PC-3 (cell line): ENCODE data around the gene ZC3H14. TPM values are rescaled to one million over a fixed set of nuclear protein-coding genes. Genes with fewer than 3 reads are reported as not detected.

ENCODE experiments used
- ATAC-seq: fragments of 200-7000 bp; cut with Tn5 transposase; 2 replicates; pipeline ENCODE4 v1.9.1; 2020; ENCODE audit warnings: mild to moderate bottlenecking, moderate library complexity
- BruUV-seq: library from RNA; stranded (reverse); fragments of 400-500 nt; replicated peaks from 2 replicates; lab custom pipeline; 2021; lab: Mats Ljungman, UMichigan
- CTCF ChIA-PET: fragments of 300-600 bp; sonication (Branson Sonifier 250); formaldehyde crosslinking; loops from one replicate; lab custom pipeline; 2022; ENCODE audit warnings: antibody characterized with exemption; lab: Charles Lee
- POLR2A ChIA-PET: fragments of 300-600 bp; sonication (Branson Sonifier 250); formaldehyde crosslinking; loops from one replicate; lab custom pipeline; 2022; ENCODE audit warnings: antibody characterized with exemption; ENCODE audit not compliant: unreplicated experiment; lab: Charles Lee
- DNase-seq: peaks from one replicate; pipeline ENCODE4 v3.0.0-alpha.2; 2015
- H2AFZ ChIP-seq: fragments of 300-600 bp; sonication (generic); 2 replicates; pipeline ENCODE4 v1.6.0; 2016; ENCODE audit warnings: antibody characterized with exemption, low read length
- H3F3A ChIP-seq: fragments of 300-600 bp; sonication (generic); one replicate; pipeline ENCODE4 v1.6.0; 2017; ENCODE audit warnings: antibody characterized with exemption, low read length, control low read depth, mild to moderate bottlenecking; ENCODE audit not compliant: unreplicated experiment
- H3K27ac ChIP-seq: fragments of 300-600 bp; sonication (generic); 2 replicates; pipeline ENCODE4 v1.5.1; 2016; ENCODE audit warnings: mild to moderate bottlenecking, low read length
- H3K27me3 ChIP-seq: fragments of 300-600 bp; sonication (generic); 2 replicates; pipeline ENCODE4 v1.6.1; 2016; ENCODE audit warnings: low read length, mixed read lengths
- H3K36me3 ChIP-seq: fragments of 300-600 bp; sonication (generic); 2 replicates; pipeline ENCODE4 v1.6.1; 2016; ENCODE audit warnings: low read depth, mixed run types, low read length, mixed read lengths
- H3K4me1 ChIP-seq: fragments of 300-600 bp; sonication (generic); 2 replicates; pipeline ENCODE4 v1.5.1; 2016; ENCODE audit warnings: low read length; ENCODE audit not compliant: insufficient read depth
- H3K4me2 ChIP-seq: fragments of 300-600 bp; sonication (generic); 2 replicates; pipeline ENCODE4 v1.6.0; 2016; ENCODE audit warnings: low read length
- H3K4me3 ChIP-seq: fragments of 300-600 bp; sonication (generic); 2 replicates; pipeline ENCODE4 v1.5.1; 2016; ENCODE audit warnings: mild to moderate bottlenecking, low read length, mixed read lengths
- H3K79me2 ChIP-seq: fragments of 300-600 bp; sonication (generic); 2 replicates; pipeline ENCODE4 v1.6.1; 2017; ENCODE audit warnings: low read length, mixed read lengths
- H3K9ac ChIP-seq: fragments of 300-600 bp; sonication (generic); 2 replicates; pipeline ENCODE4 v1.6.0; 2016; ENCODE audit warnings: mild to moderate bottlenecking, low read length
- H3K9me2 ChIP-seq: fragments of 300-600 bp; sonication (generic); replicated peaks from 2 replicates; pipeline ENCODE4 v1.6.1; 2016; ENCODE audit warnings: mixed run types, low read length, mixed read lengths
- H3K9me3 ChIP-seq: fragments of 300-600 bp; sonication (generic); 2 replicates; pipeline ENCODE4 v1.6.1; 2016; ENCODE audit warnings: low read length, mixed read lengths
- H4K20me1 ChIP-seq: fragments of 300-600 bp; sonication (generic); 2 replicates; pipeline ENCODE4 v1.6.1; 2016; ENCODE audit warnings: low read length, mixed read lengths
- EZH2 ChIP-seq: fragments of 300-600 bp; sonication (generic); IDR thresholded peaks from one replicate; pipeline ENCODE4 v1.6.1; 2017; ENCODE audit warnings: antibody characterized with exemption, mild to moderate bottlenecking, low read length; ENCODE audit not compliant: unreplicated experiment
- EZH2phosphoT487 ChIP-seq: fragments of 300-600 bp; sonication (generic); IDR thresholded peaks from 2 replicates; pipeline ENCODE4 v1.6.1; 2018; ENCODE audit warnings: mild to moderate bottlenecking, antibody characterized with exemption, low read length, borderline replicate concordance
- intact Hi-C: fragments of 100-400 bp; cut with micrococcal nuclease; formaldehyde crosslinking; loops from 2 replicates; pipeline ENCODE4 v1.9.0; 2023
- total RNA-seq: library from RNA; depleted of rRNA; stranded (reverse); fragments of >200 nt; gene quantifications from 2 replicates; pipeline ENCODE4 v1.2.3, GENCODE V29; 2014
- TF ChIP-seq, protein P1 (sequence below): fragments of 300-600 bp; sonication (generic); conservative IDR thresholded peaks from 2 replicates; pipeline ENCODE4 v1.5.1; 2017; ENCODE audit warnings: antibody characterized with exemption, low read depth, mild to moderate bottlenecking, low read length

The ZC3H14 gene
- total RNA-seq, 1 experiment from 2014 or later, result 58.2 TPM

- intact Hi-C loops, result no loop called here
- no TSS peak for BruUV-seq
- no peak for DNase-seq
- Histone ChIP-seq H3K4me1 (peaks cover 8% of the 10 kb centered on the region), H2AFZ (no peak overlapping the region), H3K79me2 (peaks cover 32% of the 10 kb centered on the region), H3K27ac (no peak overlapping the region), H3K36me3 (peaks cover 49% of the 10 kb centered on the region), H3K4me2 (no peak overlapping the region), H3K9ac (no peak overlapping the region), H3K4me3 (no peak overlapping the region), H3F3A (no peaks in the 10 kb centered on the region), H3K27me3 (no peaks in the 10 kb centered on the region), H4K20me1 (0 out of 2 replicates have a peak, but pooled peaks cover 11% of the 10 kb centered on the region), H3K9me2 (no peaks in the 10 kb centered on the region), H3K9me3 (no peaks in the 10 kb centered on the region)
- ChIA-PET POLR2A (no interaction called here), CTCF (no interaction called here)
- no peak for ATAC-seq
- TF ChIP-seq, protein P1, sequence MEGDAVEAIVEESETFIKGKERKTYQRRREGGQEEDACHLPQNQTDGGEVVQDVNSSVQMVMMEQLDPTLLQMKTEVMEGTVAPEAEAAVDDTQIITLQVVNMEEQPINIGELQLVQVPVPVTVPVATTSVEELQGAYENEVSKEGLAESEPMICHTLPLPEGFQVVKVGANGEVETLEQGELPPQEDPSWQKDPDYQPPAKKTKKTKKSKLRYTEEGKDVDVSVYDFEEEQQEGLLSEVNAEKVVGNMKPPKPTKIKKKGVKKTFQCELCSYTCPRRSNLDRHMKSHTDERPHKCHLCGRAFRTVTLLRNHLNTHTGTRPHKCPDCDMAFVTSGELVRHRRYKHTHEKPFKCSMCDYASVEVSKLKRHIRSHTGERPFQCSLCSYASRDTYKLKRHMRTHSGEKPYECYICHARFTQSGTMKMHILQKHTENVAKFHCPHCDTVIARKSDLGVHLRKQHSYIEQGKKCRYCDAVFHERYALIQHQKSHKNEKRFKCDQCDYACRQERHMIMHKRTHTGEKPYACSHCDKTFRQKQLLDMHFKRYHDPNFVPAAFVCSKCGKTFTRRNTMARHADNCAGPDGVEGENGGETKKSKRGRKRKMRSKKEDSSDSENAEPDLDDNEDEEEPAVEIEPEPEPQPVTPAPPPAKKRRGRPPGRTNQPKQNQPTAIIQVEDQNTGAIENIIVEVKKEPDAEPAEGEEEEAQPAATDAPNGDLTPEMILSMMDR, result no peak
- TF ChIP-seq EZH2phosphoT487 (no peak), EZH2 (no peak)
Measured at GRCh38 chr14:88568196-88568595, 5.4 kb downstream of the ZC3H14 start.

DNA sequence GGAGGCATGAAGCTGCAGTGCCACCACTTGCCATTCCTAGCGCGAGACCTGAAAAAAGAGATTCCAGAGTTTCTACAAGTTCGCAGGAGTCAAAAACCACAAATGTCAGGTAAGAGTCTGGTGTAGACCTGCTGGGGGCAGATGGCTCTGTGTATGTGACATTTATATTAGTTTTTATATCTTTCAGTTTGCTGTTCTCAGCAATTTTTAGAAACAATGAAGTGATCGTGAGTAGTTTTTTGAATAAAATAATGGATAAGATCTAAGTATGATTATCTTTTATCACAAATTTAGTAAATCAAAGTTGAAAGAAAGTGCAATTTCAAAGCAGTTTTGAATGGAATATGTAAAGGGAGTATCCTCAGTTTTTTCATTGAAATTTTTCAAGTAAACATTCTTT is 9.3 kb downstream of the ZC3H14 start:
- H3K4me2 ChIP-seq, result no peak overlapping the region
- H3K4me1 ChIP-seq, result peaks cover 8% of the 10 kb centered on the region; the same call in 1 of the 2 replicates
- TF ChIP-seq, protein P1, result no peak
- TF ChIP-seq EZH2 (no peak), EZH2phosphoT487 (no peak)
- CTCF ChIA-PET, result no interaction called here
- peaks cover 72% of the 10 kb centered on the region for H3K36me3 ChIP-seq
- H3K27ac ChIP-seq, result no peak overlapping the region
- no peaks in the 10 kb centered on the region for H3K27me3 ChIP-seq
- ATAC-seq (no peak), DNase-seq (no peak)
- POLR2A ChIA-PET, result no interaction called here
- no peak overlapping the region for H3K9ac ChIP-seq
- no peak overlapping the region for H3K4me3 ChIP-seq
- H3K9me3 ChIP-seq, result no peaks in the 10 kb centered on the region
- intact Hi-C loops, result no loop called here
- no peaks in the 10 kb centered on the region for H3K79me2 ChIP-seq
- H3F3A ChIP-seq, result no peaks in the 10 kb centered on the region
- no peaks in the 10 kb centered on the region for H3K9me2 ChIP-seq
- H4K20me1 ChIP-seq, result no peaks in the 10 kb centered on the region
- H2AFZ ChIP-seq, result no peak overlapping the region
- no TSS peak for BruUV-seq

DNA sequence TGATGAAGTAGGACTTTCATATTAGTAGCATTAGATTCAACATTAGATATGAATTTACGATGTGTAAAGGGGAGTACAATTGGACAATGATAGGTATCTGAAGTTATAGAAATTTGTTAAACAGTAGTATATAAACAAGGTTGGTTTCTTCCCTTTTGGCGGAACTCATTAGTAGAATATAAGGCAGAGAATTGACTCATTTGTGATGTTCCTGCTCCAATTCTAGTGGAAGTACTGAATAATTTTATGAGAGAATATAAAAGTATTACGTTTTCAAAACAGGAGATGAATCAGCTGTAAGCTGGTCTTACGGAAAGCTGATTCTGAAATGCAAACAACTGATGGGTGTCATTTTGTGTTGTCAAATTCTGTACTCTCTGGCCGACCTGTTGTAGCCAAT is 13.4 kb downstream of the ZC3H14 start:
- BruUV-seq, result no TSS peak
- H3K4me3 ChIP-seq, result no peak overlapping the region
- H3K27ac ChIP-seq, result peak overlapping the region; percentile 51
- TF ChIP-seq EZH2 (no peak), EZH2phosphoT487 (no peak)
- TF ChIP-seq, protein P1, result no peak
- ChIA-PET CTCF (interaction anchor here (0.9 kb wide), 1 partner anchor 16 kb away, joined by 3 read pairs; no protein-coding TSS in a partner anchor), POLR2A (no interaction called here)
- DNase-seq (peak; percentile 52), ATAC-seq (peak; percentile 92)
- H3K4me2 ChIP-seq, result no peak overlapping the region
- H3K9me3 ChIP-seq, result no peaks in the 10 kb centered on the region
- peaks cover 72% of the 10 kb centered on the region for H3K36me3 ChIP-seq
- H3K79me2 ChIP-seq, result no peaks in the 10 kb centered on the region
- H3K4me1 ChIP-seq, result peaks cover 8% of the 10 kb centered on the region; the same call in 1 of the 2 replicates
- H4K20me1 ChIP-seq, result no peaks in the 10 kb centered on the region
- no peak overlapping the region for H3K9ac ChIP-seq
- H3K27me3 ChIP-seq, result no peaks in the 10 kb centered on the region
- no peaks in the 10 kb centered on the region for H3K9me2 ChIP-seq
- H2AFZ ChIP-seq, result no peak overlapping the region
- no peaks in the 10 kb centered on the region for H3F3A ChIP-seq
- intact Hi-C loops, result loop anchor here (2.0 kb wide), 1 partner anchor 37 kb away; no protein-coding TSS in a partner anchor
